Activated B cell treated with CpG ODN at 0.5 μM for 24 hours (primary cell): ENCODE results near the gene FPGS. TPM values are rescaled to one million over a fixed set of nuclear protein-coding genes. Genes with fewer than 3 reads are reported as not detected.

ENCODE experiments used
- ATAC-seq: fragments of 200-7000 bp; cut with Tn5 transposase; one replicate; pipeline ENCODE4 v1.10.0; 2021; ENCODE audit warnings: low read depth, mild to moderate bottlenecking, moderate library complexity
- CTCF ChIA-PET: fragments of 350-600 bp; sonication (Branson Sonifier 250); formaldehyde crosslinking; loops from one replicate; lab custom pipeline; 2021; ENCODE audit warnings: antibody characterized with exemption; lab: Charles Lee
- POLR2A ChIA-PET: fragments of 350-600 bp; sonication (Branson Sonifier 250); formaldehyde crosslinking; loops from one replicate; lab custom pipeline; 2021; ENCODE audit warnings: antibody characterized with exemption; lab: Charles Lee
- DNase-seq: peaks from one replicate; pipeline ENCODE4 v3.0.0; 2022
- H3K27ac Mint-ChIP-seq: one replicate; pipeline ENCODE4 v1.8.0; 2020; ENCODE audit warnings: mixed read lengths
- H3K27me3 Mint-ChIP-seq: one replicate; pipeline ENCODE4 v1.8.0; 2021; ENCODE audit warnings: mixed read lengths
- H3K36me3 Mint-ChIP-seq: one replicate; pipeline ENCODE4 v1.8.0; 2021; ENCODE audit warnings: low read depth, mixed read lengths
- H3K4me1 Mint-ChIP-seq: one replicate; pipeline ENCODE4 v1.8.0; 2021; ENCODE audit warnings: mixed read lengths
- H3K4me3 Mint-ChIP-seq: one replicate; pipeline ENCODE4 v1.8.0; 2020; ENCODE audit warnings: mild to moderate bottlenecking, mixed read lengths
- H3K9me3 Mint-ChIP-seq: one replicate; pipeline ENCODE4 v1.8.0; 2020; ENCODE audit warnings: mixed read lengths
- intact Hi-C: fragments of 100-400 bp; cut with micrococcal nuclease; formaldehyde crosslinking; loops from one replicate; pipeline ENCODE4 v1.15.1; 2024
- total RNA-seq: library from RNA; stranded (reverse); gene quantifications from 2 replicates; pipeline ENCODE4 v1.2.3, GENCODE V29; 2022
- TF ChIP-seq, protein P1 (sequence below): fragments of 200-600 bp; IDR thresholded peaks from one replicate; pipeline ENCODE4 v1.8.0; 2022; ENCODE audit warnings: antibody characterized with exemption, mild to moderate bottlenecking

Gene FPGS
- total RNA-seq, 1 donor from 2014 or later, result 135 TPM

GRCh38 chr9:127805620-127806019, 2.9 kb downstream of the FPGS start:
- H3K36me3 Mint-ChIP-seq, result peaks cover 44% of the 10 kb centered on the region
- DNase-seq, result no peak
- H3K4me3 Mint-ChIP-seq, result no peak overlapping the region
- H3K27me3 Mint-ChIP-seq, result no peaks in the 10 kb centered on the region
- TF ChIP-seq, protein P1, sequence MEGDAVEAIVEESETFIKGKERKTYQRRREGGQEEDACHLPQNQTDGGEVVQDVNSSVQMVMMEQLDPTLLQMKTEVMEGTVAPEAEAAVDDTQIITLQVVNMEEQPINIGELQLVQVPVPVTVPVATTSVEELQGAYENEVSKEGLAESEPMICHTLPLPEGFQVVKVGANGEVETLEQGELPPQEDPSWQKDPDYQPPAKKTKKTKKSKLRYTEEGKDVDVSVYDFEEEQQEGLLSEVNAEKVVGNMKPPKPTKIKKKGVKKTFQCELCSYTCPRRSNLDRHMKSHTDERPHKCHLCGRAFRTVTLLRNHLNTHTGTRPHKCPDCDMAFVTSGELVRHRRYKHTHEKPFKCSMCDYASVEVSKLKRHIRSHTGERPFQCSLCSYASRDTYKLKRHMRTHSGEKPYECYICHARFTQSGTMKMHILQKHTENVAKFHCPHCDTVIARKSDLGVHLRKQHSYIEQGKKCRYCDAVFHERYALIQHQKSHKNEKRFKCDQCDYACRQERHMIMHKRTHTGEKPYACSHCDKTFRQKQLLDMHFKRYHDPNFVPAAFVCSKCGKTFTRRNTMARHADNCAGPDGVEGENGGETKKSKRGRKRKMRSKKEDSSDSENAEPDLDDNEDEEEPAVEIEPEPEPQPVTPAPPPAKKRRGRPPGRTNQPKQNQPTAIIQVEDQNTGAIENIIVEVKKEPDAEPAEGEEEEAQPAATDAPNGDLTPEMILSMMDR, result no peak
- no peak for ATAC-seq
- ChIA-PET POLR2A (no interaction called here), CTCF (interaction anchor here (1.4 to 2.0 kb wide), 2 partner anchors 64 to 71 kb away, joined by 5 to 8 read pairs; partner anchors contain the start of gene TOR2A)
- H3K4me1 Mint-ChIP-seq, result peaks cover 26% of the 10 kb centered on the region
- H3K27ac Mint-ChIP-seq, result no peak overlapping the region
- intact Hi-C loops, result no loop called here
- H3K9me3 Mint-ChIP-seq, result no peaks in the 10 kb centered on the region

DNA sequence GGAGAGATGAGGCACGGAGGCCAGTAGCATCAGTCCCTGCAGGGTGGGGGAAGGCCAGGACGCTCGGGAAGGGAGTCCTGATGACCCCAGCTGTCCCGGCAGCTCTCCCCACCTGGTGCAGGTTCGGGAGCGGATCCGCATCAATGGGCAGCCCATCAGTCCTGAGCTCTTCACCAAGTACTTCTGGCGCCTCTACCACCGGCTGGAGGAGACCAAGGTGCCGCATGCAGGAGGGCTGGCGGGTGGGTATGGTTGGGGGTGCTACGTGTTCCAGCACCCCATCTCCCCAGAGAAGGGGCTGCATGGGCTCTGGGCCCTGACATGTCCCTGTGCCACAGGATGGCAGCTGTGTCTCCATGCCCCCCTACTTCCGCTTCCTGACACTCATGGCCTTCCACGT, 4.2 kb downstream of the FPGS start:
- CTCF ChIA-PET, result no interaction called here
- no peak for ATAC-seq
- POLR2A ChIA-PET, result no interaction called here
- no peak overlapping the region for H3K27ac Mint-ChIP-seq
- peaks cover 23% of the 10 kb centered on the region for H3K4me1 Mint-ChIP-seq
- TF ChIP-seq, protein P1, result no peak
- H3K4me3 Mint-ChIP-seq, result no peak overlapping the region
- H3K27me3 Mint-ChIP-seq, result no peaks in the 10 kb centered on the region
- DNase-seq, result no peak
- H3K9me3 Mint-ChIP-seq, result no peaks in the 10 kb centered on the region
- intact Hi-C loops, result no loop called here
- peaks cover 51% of the 10 kb centered on the region for H3K36me3 Mint-ChIP-seq

- POLR2A ChIA-PET, result interaction anchor here (0.6 to 0.7 kb wide), 4 partner anchors 46 to 360 kb away, joined by 4 to 8 read pairs (median 7); partner anchors contain the start of gene DPM2
- Mint-ChIP-seq H3K9me3 (no peaks in the 10 kb centered on the region), H3K27ac (no peak overlapping the region), H3K4me3 (no peak overlapping the region), H3K4me1 (peaks cover 12% of the 10 kb centered on the region), H3K27me3 (no peaks in the 10 kb centered on the region), H3K36me3 (peaks cover 62% of the 10 kb centered on the region)
- TF ChIP-seq, protein P1, result no peak
- CTCF ChIA-PET, result no interaction called here
- ATAC-seq, result no peak
- no peak for DNase-seq
- intact Hi-C loops, result no loop called here
These were observed 5.8 kb downstream of the FPGS start for GRCh38 chr9:127808347-127809001.

DNA sequence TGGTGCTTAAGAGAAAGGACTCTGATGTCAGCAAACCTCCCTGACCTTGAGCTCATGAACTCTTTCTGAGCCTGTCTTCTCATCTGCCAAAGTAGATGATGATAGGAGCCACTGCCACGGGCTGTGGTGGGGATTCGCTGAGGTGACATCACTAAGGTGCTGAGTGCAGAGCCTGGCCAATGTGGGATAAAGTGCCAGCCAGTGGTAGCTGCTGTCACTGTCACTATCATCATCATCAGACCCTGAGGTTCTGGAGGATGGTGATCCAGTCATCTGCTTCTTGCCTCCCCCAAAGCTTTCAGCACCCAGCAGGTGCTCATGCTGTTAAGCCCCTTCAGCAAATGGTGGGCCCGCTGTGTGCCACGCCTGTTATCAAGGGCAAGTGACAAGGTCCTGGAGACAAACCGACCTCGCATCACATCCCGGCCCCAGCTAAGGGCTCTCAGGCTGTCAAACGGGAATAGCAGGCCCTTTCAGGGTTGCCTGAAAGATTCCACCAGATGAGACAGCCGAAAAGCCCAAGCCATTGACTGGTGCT, 6.4 kb downstream of the FPGS start:
- intact Hi-C loops, result no loop called here
- Mint-ChIP-seq H3K4me1 (peaks cover 6% of the 10 kb centered on the region), H3K4me3 (no peak overlapping the region), H3K27ac (no peak overlapping the region), H3K9me3 (no peaks in the 10 kb centered on the region), H3K36me3 (peaks cover 68% of the 10 kb centered on the region), H3K27me3 (no peaks in the 10 kb centered on the region)
- CTCF ChIA-PET, result no interaction called here
- ATAC-seq (no peak), DNase-seq (no peak)
- POLR2A ChIA-PET, result interaction anchor here (0.6 to 0.7 kb wide), 4 partner anchors 45 to 361 kb away, joined by 4 to 8 read pairs (median 7); partner anchors contain the start of gene DPM2
- TF ChIP-seq, protein P1, result no peak

DNA sequence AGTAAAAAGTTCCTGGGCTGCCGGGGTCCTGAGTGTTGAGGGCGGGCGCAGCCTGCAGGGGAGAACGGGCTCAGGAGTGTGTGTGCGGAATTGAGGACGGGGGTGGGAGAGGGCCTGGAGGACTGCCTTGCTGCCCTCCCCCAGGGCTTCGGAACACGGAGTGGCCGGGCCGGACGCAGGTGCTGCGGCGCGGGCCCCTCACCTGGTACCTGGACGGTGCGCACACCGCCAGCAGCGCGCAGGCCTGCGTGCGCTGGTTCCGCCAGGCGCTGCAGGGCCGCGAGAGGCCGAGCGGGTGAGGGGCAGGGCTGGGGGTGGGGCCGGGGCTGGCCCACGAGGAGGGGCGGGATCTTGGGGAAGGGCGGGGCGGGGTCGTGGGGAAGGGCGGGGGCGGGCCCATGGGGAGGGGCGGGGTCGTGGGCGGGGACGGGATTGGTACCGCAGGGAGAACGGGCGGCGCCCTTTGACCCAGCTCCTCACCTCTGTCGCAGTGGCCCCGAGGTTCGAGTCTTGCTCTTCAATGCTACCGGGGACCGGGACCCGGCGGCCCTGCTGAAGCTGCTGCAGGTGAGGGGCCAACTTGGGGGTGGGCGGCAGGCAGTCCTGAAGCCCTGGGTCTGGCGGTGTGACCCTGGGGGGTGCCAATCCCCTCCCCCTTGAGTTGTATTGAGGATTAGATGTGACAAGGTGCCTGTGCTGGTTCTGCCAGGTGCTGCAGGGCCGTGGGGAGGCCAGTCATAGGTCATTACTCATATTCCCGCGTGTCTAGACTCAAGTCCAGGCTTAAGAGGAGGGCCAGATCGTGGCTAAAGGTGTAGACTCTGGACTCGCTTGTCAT, 7.1 kb downstream of the FPGS start:
- ATAC-seq (peak; percentile 53), DNase-seq (no peak)
- ChIA-PET CTCF (no interaction called here), POLR2A (interaction anchor here (0.6 kb wide), 2 partner anchors 74 to 361 kb away, joined by 4 to 8 read pairs; no protein-coding TSS in a partner anchor)
- peaks cover 75% of the 10 kb centered on the region for H3K36me3 Mint-ChIP-seq
- no peak overlapping the region for H3K27ac Mint-ChIP-seq
- TF ChIP-seq, protein P1, result no peak
- intact Hi-C loops, result no loop called here
- H3K27me3 Mint-ChIP-seq, result no peaks in the 10 kb centered on the region
- no peaks in the 10 kb centered on the region for H3K9me3 Mint-ChIP-seq
- H3K4me3 Mint-ChIP-seq, result no peak overlapping the region
- H3K4me1 Mint-ChIP-seq, result no peaks in the 10 kb centered on the region
